Fibroblast of lung (primary cell): ENCODE results near the gene C16orf87. TPM values are rescaled to one million over a fixed set of nuclear protein-coding genes. Genes with fewer than 3 reads are reported as not detected.

Source experiments
- DNase-seq, 2 donors: peaks; one replicate each; pipeline versions ENCODE4 v3.0.0 to v3.0.0-alpha.2; 2010; ENCODE audit warnings: low read depth in 2 of 2
- H2AFZ ChIP-seq: 2 replicates; pipeline ENCODE4 v1.5.1; 2012; ENCODE audit warnings: low read length, control low read depth, inconsistent platforms
- H3K27ac ChIP-seq: 2 replicates; pipeline ENCODE4 v1.5.1; 2011; ENCODE audit warnings: low read length, control low read depth; ENCODE audit not compliant: insufficient read depth
- H3K27me3 ChIP-seq: 2 replicates; pipeline ENCODE4 v1.5.1; 2011; ENCODE audit warnings: mild to moderate bottlenecking, low read length; ENCODE audit not compliant: control insufficient read depth, insufficient read depth
- H3K36me3 ChIP-seq: 2 replicates; pipeline ENCODE4 v1.5.1; 2011; ENCODE audit warnings: low read length; ENCODE audit not compliant: control insufficient read depth, insufficient read depth
- H3K4me1 ChIP-seq: 2 replicates; pipeline ENCODE4 v1.5.1; 2011; ENCODE audit warnings: low read length; ENCODE audit not compliant: control insufficient read depth, insufficient read depth; ENCODE audit errors: extremely low read depth
- H3K4me2 ChIP-seq: 2 replicates; pipeline ENCODE4 v1.5.1; 2011; ENCODE audit warnings: low read length, control low read depth; ENCODE audit not compliant: insufficient read depth; ENCODE audit errors: extremely low read depth
- H3K4me3 ChIP-seq, 4 experiments: fragments of 200-600 bp in 1 of 4; sonication (generic) in 1 of 4; replicated peaks in 1 of 4; 2 replicates each; pipeline ENCODE4 v1.5.1; 2011 to 2016; ENCODE audit warnings: low read length in 4 of 4, low read depth in 3 of 4, mild to moderate bottlenecking in 3 of 4, control low read depth in 2 of 4, inconsistent platforms in 1 of 4, mixed read lengths in 1 of 4; ENCODE audit not compliant: insufficient read depth in 1 of 4; ENCODE audit errors: control extremely low read depth in 1 of 4
- H3K79me2 ChIP-seq: 2 replicates; pipeline ENCODE4 v1.5.1; 2012; ENCODE audit warnings: mild to moderate bottlenecking, low read length, inconsistent platforms; ENCODE audit not compliant: control insufficient read depth, insufficient read depth
- H3K9ac ChIP-seq: 2 replicates; pipeline ENCODE4 v1.5.1; 2011; ENCODE audit warnings: mild to moderate bottlenecking, low read length, control low read depth; ENCODE audit not compliant: insufficient read depth
- H3K9me3 ChIP-seq: 2 replicates; pipeline ENCODE4 v1.5.1; 2012; ENCODE audit warnings: low read depth, low read length; ENCODE audit not compliant: control insufficient read depth, insufficient read depth
- H4K20me1 ChIP-seq: 2 replicates; pipeline ENCODE4 v1.5.1; 2011; ENCODE audit warnings: low read length; ENCODE audit not compliant: control insufficient read depth, insufficient read depth; ENCODE audit errors: extremely low read depth
- EZH2 ChIP-seq: IDR thresholded peaks from 2 replicates; pipeline ENCODE4 v1.5.1; 2012; ENCODE audit warnings: low read length, control low read depth, mild to moderate bottlenecking; ENCODE audit errors: missing control alignments
- polyA plus RNA-seq, 2 donors: library from polyadenylated mRNA; depleted of rRNA in 1 of 2; stranded (reverse) in 1 of 2; unstranded in 1 of 2; fragments of >200 nt; gene quantifications; 2 replicates each; pipeline ENCODE4 v1.2.1, GENCODE V29; 2011 to 2012; ENCODE audit warnings: missing spikeins in 1 of 2
- total RNA-seq: library from RNA; depleted of rRNA; stranded (reverse); fragments of >200 nt; gene quantifications from 2 replicates; pipeline ENCODE4 v1.2.1, GENCODE V29; 2014
- TF ChIP-seq, protein P1 (sequence below), 2 donors: IDR thresholded peaks in 1 of 2; conservative IDR thresholded peaks in 1 of 2; 1 replicate in 1 of 2; 2 replicates in 1 of 2; pipeline ENCODE4 v1.5.1; 2011 to 2012; ENCODE audit warnings: low read length in 2 of 2, control low read depth in 1 of 2, inconsistent platforms in 1 of 2, low read depth in 1 of 2, mild to moderate bottlenecking in 1 of 2

Gene C16orf87
- total and polyA plus RNA-seq, 2 donors (not counting 1 experiment from before 2014, with no cell fraction given) = 11.6 to 12.1 TPM

GRCh38 chr16:46814790-46815189 lies 16.2 kb downstream of the C16orf87 start:
- peaks cover 56% of the 10 kb centered on the region for H3K79me2 ChIP-seq
- no peak overlapping the region for H3K4me3 ChIP-seq
- H3K4me1 ChIP-seq = no peaks in the 10 kb centered on the region
- H3K4me2 ChIP-seq = no peak overlapping the region
- DNase-seq = no peak
- H3K36me3 ChIP-seq = peaks cover 2% of the 10 kb centered on the region
- H3K27ac ChIP-seq = no peak overlapping the region
- no peaks in the 10 kb centered on the region for H4K20me1 ChIP-seq
- no peak overlapping the region for H2AFZ ChIP-seq
- H3K27me3 ChIP-seq = no peaks in the 10 kb centered on the region
- H3K9me3 ChIP-seq = no peaks in the 10 kb centered on the region
- TF ChIP-seq, protein P1, sequence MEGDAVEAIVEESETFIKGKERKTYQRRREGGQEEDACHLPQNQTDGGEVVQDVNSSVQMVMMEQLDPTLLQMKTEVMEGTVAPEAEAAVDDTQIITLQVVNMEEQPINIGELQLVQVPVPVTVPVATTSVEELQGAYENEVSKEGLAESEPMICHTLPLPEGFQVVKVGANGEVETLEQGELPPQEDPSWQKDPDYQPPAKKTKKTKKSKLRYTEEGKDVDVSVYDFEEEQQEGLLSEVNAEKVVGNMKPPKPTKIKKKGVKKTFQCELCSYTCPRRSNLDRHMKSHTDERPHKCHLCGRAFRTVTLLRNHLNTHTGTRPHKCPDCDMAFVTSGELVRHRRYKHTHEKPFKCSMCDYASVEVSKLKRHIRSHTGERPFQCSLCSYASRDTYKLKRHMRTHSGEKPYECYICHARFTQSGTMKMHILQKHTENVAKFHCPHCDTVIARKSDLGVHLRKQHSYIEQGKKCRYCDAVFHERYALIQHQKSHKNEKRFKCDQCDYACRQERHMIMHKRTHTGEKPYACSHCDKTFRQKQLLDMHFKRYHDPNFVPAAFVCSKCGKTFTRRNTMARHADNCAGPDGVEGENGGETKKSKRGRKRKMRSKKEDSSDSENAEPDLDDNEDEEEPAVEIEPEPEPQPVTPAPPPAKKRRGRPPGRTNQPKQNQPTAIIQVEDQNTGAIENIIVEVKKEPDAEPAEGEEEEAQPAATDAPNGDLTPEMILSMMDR (conservative IDR thresholded peaks at IDR 0.05 in 1 of 2, IDR thresholded peaks at IDR 0.05 in 1 of 2; ENCODE audit: low read depth in 1 of 2, low read length in 2 of 2) = no peak
- TF ChIP-seq EZH2 = no peak
- no peak overlapping the region for H3K9ac ChIP-seq

GRCh38 chr16:46813611-46814010 lies 17.4 kb downstream of the C16orf87 start:
- Histone ChIP-seq H4K20me1 (no peaks in the 10 kb centered on the region), H3K4me3 (no peak overlapping the region), H2AFZ (no peak overlapping the region), H3K36me3 (peaks cover 2% of the 10 kb centered on the region), H3K4me2 (no peak overlapping the region), H3K9me3 (no peaks in the 10 kb centered on the region), H3K4me1 (no peaks in the 10 kb centered on the region), H3K79me2 (peaks cover 53% of the 10 kb centered on the region), H3K27ac (no peak overlapping the region), H3K9ac (no peak overlapping the region), H3K27me3 (no peaks in the 10 kb centered on the region)
- TF ChIP-seq, protein P1 (conservative IDR thresholded peaks at IDR 0.05 in 1 of 2, IDR thresholded peaks at IDR 0.05 in 1 of 2; ENCODE audit: low read depth in 1 of 2, low read length in 2 of 2) = no peak
- no peak for TF ChIP-seq EZH2
- DNase-seq = no peak

DNA sequence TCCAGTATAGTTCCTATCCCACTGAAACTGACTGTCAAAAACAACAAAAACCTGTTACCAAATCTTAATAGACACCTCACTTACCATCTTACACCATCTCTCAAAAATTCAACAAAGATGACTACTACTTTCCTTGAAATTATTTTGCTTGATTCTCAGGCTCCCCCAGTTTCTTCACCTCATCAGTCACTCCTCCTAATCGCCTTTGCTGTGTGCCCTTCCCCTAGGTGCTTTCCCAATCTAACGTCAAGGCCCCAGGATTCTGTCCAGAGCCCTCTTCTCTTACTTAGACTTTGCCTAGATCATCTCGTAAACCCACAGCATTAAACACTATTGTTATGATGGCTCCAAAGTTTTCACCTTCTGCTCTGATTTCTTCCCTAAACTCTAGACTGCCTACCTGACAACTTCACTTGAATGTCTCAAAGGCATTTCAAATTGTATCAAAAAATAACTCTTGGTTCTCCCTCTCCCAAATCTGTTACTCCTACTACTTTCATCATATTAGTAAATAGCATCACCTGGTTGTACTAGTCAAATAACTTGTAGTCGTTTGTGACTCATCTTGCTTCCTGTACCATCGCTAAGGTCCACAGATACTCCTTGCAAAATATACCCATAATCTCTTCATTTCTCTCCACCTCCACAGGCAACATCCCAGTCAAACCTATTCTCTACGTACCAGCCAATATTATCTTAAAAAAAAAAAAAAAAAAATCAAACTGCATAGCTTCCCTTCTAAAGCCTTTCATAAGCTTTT lies 18.0 kb downstream of the C16orf87 start:
- Histone ChIP-seq H3K4me1 (no peaks in the 10 kb centered on the region), H3K27me3 (no peaks in the 10 kb centered on the region), H4K20me1 (no peaks in the 10 kb centered on the region), H3K4me2 (no peak overlapping the region), H3K27ac (no peak overlapping the region), H3K79me2 (peaks cover 53% of the 10 kb centered on the region), H3K4me3 (no peak overlapping the region), H3K9me3 (no peaks in the 10 kb centered on the region), H2AFZ (no peak overlapping the region), H3K36me3 (peaks cover 2% of the 10 kb centered on the region), H3K9ac (no peak overlapping the region)
- TF ChIP-seq, protein P1 (conservative IDR thresholded peaks at IDR 0.05 in 1 of 2, IDR thresholded peaks at IDR 0.05 in 1 of 2; ENCODE audit: low read depth in 1 of 2, low read length in 2 of 2) = no peak
- no peak for TF ChIP-seq EZH2
- DNase-seq = no peak
